HepG2 (cell line): ENCODE measurements around the gene PNLIP. TPM values are rescaled to one million over a fixed set of nuclear protein-coding genes. Genes with fewer than 3 reads are reported as not detected.

Source experiments
- ATAC-seq: fragments of 200-7000 bp; cut with Tn5 transposase; 3 replicates; pipeline ENCODE4 v1.9.1; 2020; ENCODE audit warnings: mild to moderate bottlenecking, moderate library complexity
- BruUV-seq: library from RNA; stranded (reverse); fragments of 400-500 nt; replicated peaks from 2 replicates; lab custom pipeline; 2021; lab: Mats Ljungman, UMichigan
- CTCF ChIA-PET: fragments of 300-600 bp; formaldehyde crosslinking; extraction: SDS; loops from one replicate; lab custom pipeline; 2021; ENCODE audit warnings: low total read pairs, inconsistent platforms, low intra/inter-chr PET ratio; lab: Yijun Ruan, JAX
- POLR2A ChIA-PET: fragments of 350-600 bp; sonication (Branson Sonifier 250); formaldehyde crosslinking; loops from one replicate; lab custom pipeline; 2020; ENCODE audit warnings: antibody characterized with exemption, inconsistent platforms; lab: Yijun Ruan, JAX
- DNase-seq: peaks from one replicate; pipeline ENCODE4 v3.0.0-alpha.2; 2015; ENCODE audit warnings: low spot score
- FAIRE-seq: peaks from 3 replicates; lab custom pipeline; 2011; peaks lifted over from hg19 to GRCh38; lab: Jason Lieb, UNC
- H2AFZ ChIP-seq: one replicate; pipeline ENCODE4 v1.6.1; 2011; ENCODE audit warnings: low read length, inconsistent platforms
- H3K27ac ChIP-seq: fragments of 300-600 bp; 3 replicates; pipeline ENCODE4 v1.8.0; 2011; ENCODE audit warnings: mixed run types, mild to moderate bottlenecking, mixed read lengths, low read length, inconsistent platforms; ENCODE audit not compliant: insufficient read depth; ENCODE audit errors: extremely low read length
- H3K27me3 ChIP-seq, 2 experiments: fragments of 200-600 bp in 1 of 2; 2 replicates in 1 of 2; 3 replicates in 1 of 2; pipeline versions ENCODE4 v1.6.0 to v1.8.0; 2011; ENCODE audit warnings: low read length in 2 of 2, mild to moderate bottlenecking in 2 of 2, moderate library complexity in 2 of 2, inconsistent platforms in 1 of 2; ENCODE audit not compliant: insufficient read depth in 2 of 2, control insufficient read depth in 1 of 2
- H3K36me3 ChIP-seq, 2 experiments: fragments of 200-600 bp in 1 of 2; replicated peaks in 1 of 2; 2 replicates in 1 of 2; 3 replicates in 1 of 2; pipeline versions ENCODE4 v1.5.1 to v1.8.0; 2011; ENCODE audit warnings: low read length in 2 of 2, inconsistent platforms in 1 of 2; ENCODE audit not compliant: insufficient read depth in 2 of 2, control insufficient read depth in 1 of 2
- H3K4me1 ChIP-seq: 2 replicates; pipeline ENCODE4 v1.5.1; 2012; ENCODE audit warnings: low read length, inconsistent platforms; ENCODE audit not compliant: insufficient read depth
- H3K4me2 ChIP-seq: 2 replicates; pipeline ENCODE4 v1.6.0; 2011; ENCODE audit warnings: low read depth, low read length, inconsistent platforms
- H3K4me3 ChIP-seq, 3 experiments: fragments of 200-600 bp in 1 of 3; sonication (generic), shearing (Covaris generic) in 1 of 3; replicated peaks in 1 of 3; 2 replicates each; pipeline ENCODE4 v1.5.1; 2011 to 2016; ENCODE audit warnings: low read length in 3 of 3, inconsistent platforms in 2 of 3, low read depth in 2 of 3, mild to moderate bottlenecking in 2 of 3, control low read depth in 1 of 3, mixed read lengths in 1 of 3; ENCODE audit not compliant: insufficient read depth in 1 of 3
- H3K79me2 ChIP-seq: one replicate; pipeline ENCODE4 v1.6.1; 2011; ENCODE audit warnings: low read length, inconsistent platforms; ENCODE audit not compliant: insufficient read depth
- H3K9ac ChIP-seq: 2 replicates; pipeline ENCODE4 v1.6.0; 2011; ENCODE audit warnings: mild to moderate bottlenecking, low read depth, low read length, inconsistent platforms; ENCODE audit not compliant: insufficient read depth
- H3K9me3 ChIP-seq: 2 replicates; pipeline ENCODE4 v1.5.1; 2012; ENCODE audit warnings: mild to moderate bottlenecking, low read length
- H4K20me1 ChIP-seq: 2 replicates; pipeline ENCODE4 v1.6.0; 2011; ENCODE audit warnings: inconsistent platforms, mild to moderate bottlenecking, low read length, moderate library complexity; ENCODE audit not compliant: insufficient read depth
- AKAP8 ChIP-seq: sonication (generic); formaldehyde crosslinking; IDR thresholded peaks from 2 replicates; pipeline ENCODE4 v1.5.1; 2020; ENCODE audit warnings: mild to moderate bottlenecking, missing genetic modification reagents
- BATF2 ChIP-seq: sonication (generic); formaldehyde crosslinking; IDR thresholded peaks from 2 replicates; pipeline ENCODE4 v1.8.0; 2022; ENCODE audit warnings: mild to moderate bottlenecking, missing genetic modification reagents, moderate library complexity
- ESRRA ChIP-seq: sonication (generic); formaldehyde crosslinking; IDR thresholded peaks from 2 replicates; pipeline ENCODE4 v1.5.1; 2020; ENCODE audit warnings: mild to moderate bottlenecking, low read depth, missing genetic modification reagents
- FOXA1 ChIP-seq, 2 experiments: fragments of 450-650 bp in 1 of 2; sonication (generic) in 1 of 2; formaldehyde crosslinking in 1 of 2; IDR thresholded peaks; 2 replicates each; pipeline versions ENCODE4 v1.4.0 to v1.6.1; 2016 to 2020; ENCODE audit warnings: missing genetic modification reagents in 1 of 2
- MBNL3 ChIP-seq: fragments of 250-450 bp; sonication (Bioruptor Pico); conservative IDR thresholded peaks from 2 replicates; pipeline ENCODE4 v1.8.0; 2022; ENCODE audit warnings: mild to moderate bottlenecking, inconsistent platforms
- MEIS1 ChIP-seq: sonication (generic); formaldehyde crosslinking; IDR thresholded peaks from 2 replicates; pipeline ENCODE4 v1.9.0; 2021; ENCODE audit warnings: mild to moderate bottlenecking, missing genetic modification reagents, moderate library complexity, borderline replicate concordance
- NCOA5 ChIP-seq: sonication (generic); formaldehyde crosslinking; IDR thresholded peaks from 2 replicates; pipeline ENCODE4 v1.4.0; 2020; ENCODE audit warnings: missing genetic modification reagents
- PHF5A ChIP-seq: IDR thresholded peaks from one replicate; pipeline ENCODE4 v1.6.1; 2018; ENCODE audit warnings: low read depth, missing genetic modification reagents; ENCODE audit not compliant: unreplicated experiment
- PLRG1 ChIP-seq: fragments of 450-650 bp; conservative IDR thresholded peaks from 2 replicates; pipeline ENCODE4 v1.6.1; 2016
- SIN3A ChIP-seq: IDR thresholded peaks from 2 replicates; pipeline ENCODE4 v1.6.1; 2011; ENCODE audit warnings: low read depth, mild to moderate bottlenecking, control low read depth, low read length, borderline replicate concordance
- U2AF1 ChIP-seq: fragments of 200-400 bp; formaldehyde crosslinking; optimal IDR thresholded peaks from 2 replicates; pipeline ENCODE3; 2017; ENCODE audit warnings: mild to moderate bottlenecking, low read depth, low read length
- ZNF30 ChIP-seq: sonication (generic); formaldehyde crosslinking; IDR thresholded peaks from 2 replicates; pipeline ENCODE4 v1.5.0; 2020; ENCODE audit warnings: mild to moderate bottlenecking, missing genetic modification reagents
- ZNF33B ChIP-seq: sonication (generic); formaldehyde crosslinking; IDR thresholded peaks from 2 replicates; pipeline ENCODE4 v1.5.1; 2020; ENCODE audit warnings: mild to moderate bottlenecking, missing genetic modification reagents
- ZNF543 ChIP-seq: sonication (generic); formaldehyde crosslinking; IDR thresholded peaks from 2 replicates; pipeline ENCODE4 v1.4.0; 2020; ENCODE audit warnings: mild to moderate bottlenecking, missing genetic modification reagents
- ZNF652 ChIP-seq: IDR thresholded peaks from 2 replicates; pipeline ENCODE4 v1.6.1; 2016; ENCODE audit warnings: low read depth, borderline replicate concordance
- ZNF713 ChIP-seq: sonication (generic); formaldehyde crosslinking; IDR thresholded peaks from 2 replicates; pipeline ENCODE4 v1.4.0; 2020; ENCODE audit warnings: mild to moderate bottlenecking, missing genetic modification reagents
- ZNF776 ChIP-seq: sonication (generic); formaldehyde crosslinking; IDR thresholded peaks from 2 replicates; pipeline ENCODE4 v1.4.0; 2020; ENCODE audit warnings: mild to moderate bottlenecking, missing genetic modification reagents
- ZNF781 ChIP-seq: sonication (generic); formaldehyde crosslinking; IDR thresholded peaks from 2 replicates; pipeline ENCODE4 v1.5.1; 2020; ENCODE audit warnings: borderline replicate concordance, mild to moderate bottlenecking, missing genetic modification reagents; ENCODE audit errors: not compliant biosample characterization
- ZSCAN20 ChIP-seq: sonication (generic); formaldehyde crosslinking; IDR thresholded peaks from 2 replicates; pipeline ENCODE4 v1.4.0; 2020; ENCODE audit warnings: missing genetic modification reagents, mild to moderate bottlenecking, borderline replicate concordance
- WGBS: methylation state at CpG from one replicate; pipeline ENCODE4 v1.1.6; 2017; ENCODE audit warnings: low lambda C conversion rate; 5-methylcytosine and 5-hydroxymethylcytosine counted together
- in situ Hi-C: cut with HindIII; loops from 2 replicates; pipeline ENCODE4 v1.10.0; 2017; ENCODE audit warnings: low pct_unique_long_range_greater_than_20kb; ENCODE audit not compliant: extremely low pct_ligation_motif_present
- intact Hi-C: fragments of 100-400 bp; cut with micrococcal nuclease; formaldehyde crosslinking; loops from one replicate; pipeline ENCODE4 v1.10.0; 2022; ENCODE audit not compliant: unreplicated experiment
- polyA plus RNA-seq, 8 experiments: library from polyadenylated mRNA; depleted of rRNA in 3 of 8; stranded (reverse) in 7 of 8; unstranded in 1 of 8; fragments of >200 nt; fragmentation: Illumina TruSeq in 4 of 8; extraction: Trizol in 4 of 8; gene quantifications; 2 replicates each; pipeline versions ENCODE4 v1.2.1 to v1.2.3, GENCODE V29; 2011 to 2016; ENCODE audit warnings: low read depth in 4 of 8, missing spikeins in 1 of 8, mixed read lengths in 1 of 8; ENCODE audit not compliant: insufficient read depth in 1 of 8
- total RNA-seq, 5 experiments: library from RNA; depleted of rRNA; stranded (reverse); fragments of >200 nt; fragmentation: Illumina TruSeq; extraction: Trizol; gene quantifications; 2 replicates each; pipeline ENCODE4 v1.2.3, GENCODE V29; 2016; ENCODE audit warnings: low read depth in 1 of 5
- TF ChIP-seq, protein P1 (sequence below): sonication (generic); formaldehyde crosslinking; IDR thresholded peaks from 2 replicates; pipeline ENCODE4 v1.4.0; 2020; ENCODE audit warnings: missing genetic modification reagents, borderline replicate concordance

PNLIP gene
- total and polyA plus RNA-seq, 2 of the 13 experiments (the other 11 are each of a cell fraction or from before 2014, with no cell fraction given), result not detected

GRCh38 chr10:116606061-116606483 lies 60.3 kb downstream of the PNLIP start:
- no peaks in the 10 kb centered on the region for H4K20me1 ChIP-seq
- no peak for DNase-seq
- CTCF ChIA-PET, result no interaction called here
- H3K36me3 ChIP-seq, result no peaks in the 10 kb centered on the region
- intact Hi-C loops (no loop called here), in situ Hi-C loops (no loop called here)
- no peaks in the 10 kb centered on the region for H3K4me1 ChIP-seq
- H3K4me2 ChIP-seq, result no peak overlapping the region
- H3K9me3 ChIP-seq, result no peaks in the 10 kb centered on the region
- POLR2A ChIA-PET, result no interaction called here
- H3K27me3 ChIP-seq, result peaks cover 2 to 6% of the 10 kb centered on the region in 2 experiments; a peak in 3 of 5 replicates
- TF ChIP-seq, protein P1, sequence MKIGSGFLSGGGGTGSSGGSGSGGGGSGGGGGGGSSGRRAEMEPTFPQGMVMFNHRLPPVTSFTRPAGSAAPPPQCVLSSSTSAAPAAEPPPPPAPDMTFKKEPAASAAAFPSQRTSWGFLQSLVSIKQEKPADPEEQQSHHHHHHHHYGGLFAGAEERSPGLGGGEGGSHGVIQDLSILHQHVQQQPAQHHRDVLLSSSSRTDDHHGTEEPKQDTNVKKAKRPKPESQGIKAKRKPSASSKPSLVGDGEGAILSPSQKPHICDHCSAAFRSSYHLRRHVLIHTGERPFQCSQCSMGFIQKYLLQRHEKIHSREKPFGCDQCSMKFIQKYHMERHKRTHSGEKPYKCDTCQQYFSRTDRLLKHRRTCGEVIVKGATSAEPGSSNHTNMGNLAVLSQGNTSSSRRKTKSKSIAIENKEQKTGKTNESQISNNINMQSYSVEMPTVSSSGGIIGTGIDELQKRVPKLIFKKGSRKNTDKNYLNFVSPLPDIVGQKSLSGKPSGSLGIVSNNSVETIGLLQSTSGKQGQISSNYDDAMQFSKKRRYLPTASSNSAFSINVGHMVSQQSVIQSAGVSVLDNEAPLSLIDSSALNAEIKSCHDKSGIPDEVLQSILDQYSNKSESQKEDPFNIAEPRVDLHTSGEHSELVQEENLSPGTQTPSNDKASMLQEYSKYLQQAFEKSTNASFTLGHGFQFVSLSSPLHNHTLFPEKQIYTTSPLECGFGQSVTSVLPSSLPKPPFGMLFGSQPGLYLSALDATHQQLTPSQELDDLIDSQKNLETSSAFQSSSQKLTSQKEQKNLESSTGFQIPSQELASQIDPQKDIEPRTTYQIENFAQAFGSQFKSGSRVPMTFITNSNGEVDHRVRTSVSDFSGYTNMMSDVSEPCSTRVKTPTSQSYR (CRISPR knock-in tag), result no peak
- TF ChIP-seq ZNF713, result no peak
- TF ChIP-seq MBNL3 (CRISPR knock-in tag), result no peak
- TF ChIP-seq BATF2, result no peak
- no peak for TF ChIP-seq MEIS1 (CRISPR knock-in tag)
- TF ChIP-seq ZNF652 (CRISPR knock-in tag), result no peak
- no peak for TF ChIP-seq PHF5A (CRISPR knock-in tag)
- no peak for TF ChIP-seq ZNF30 (CRISPR knock-in tag)
- no peak for TF ChIP-seq ZSCAN20 (CRISPR knock-in tag)
- TF ChIP-seq ZNF543 (CRISPR knock-in tag), result no peak
- TF ChIP-seq U2AF1, result no peak
- no peak for TF ChIP-seq ESRRA
- no peak for TF ChIP-seq PLRG1
- no peak for TF ChIP-seq ZNF776 (CRISPR knock-in tag)
- no peak for TF ChIP-seq NCOA5
- no peak for TF ChIP-seq AKAP8 (CRISPR knock-in tag)
- TF ChIP-seq FOXA1 (IDR thresholded peaks at IDR 0.05), result no peak
- no peak for TF ChIP-seq FOXA1 (CRISPR knock-in tag; IDR thresholded peaks at IDR 0.05)
- TF ChIP-seq SIN3A, result no peak
- no peak for TF ChIP-seq ZNF33B (CRISPR knock-in tag)
- TF ChIP-seq ZNF781 (CRISPR knock-in tag), result no peak
- BruUV-seq, result no TSS peak
- H3K79me2 ChIP-seq, result no peaks in the 10 kb centered on the region
- no peak overlapping the region for H3K9ac ChIP-seq
- FAIRE-seq, result no peak
- H3K27ac ChIP-seq, result no peak overlapping the region
- ATAC-seq, result no peak
- WGBS, result 15% methylated on average over 6 of the region's 8 CpGs
- no peak overlapping the region for H3K4me3 ChIP-seq
- H2AFZ ChIP-seq, result no peak overlapping the region
